Cardiac muscle cell (in vitro differentiated cells and primary cell): Measurements from ENCODE around the gene BRI3. TPM values are rescaled to one million over a fixed set of nuclear protein-coding genes. Genes with fewer than 3 reads are reported as not detected.

Source experiments
- DNase-seq, 2 donors: peaks; one replicate each; pipeline versions ENCODE4 v3.0.0 to v3.0.0-alpha.2; 2010 to 2017; ENCODE audit warnings: low read depth in 1 of 2, low spot score in 1 of 2
- H3K27ac ChIP-seq: fragments of 200-600 bp; sonication (generic); 2 replicates; pipeline ENCODE4 v1.5.1; 2016
- H3K27me3 ChIP-seq: fragments of 200-600 bp; sonication (generic); 2 replicates; pipeline ENCODE4 v1.6.0; 2016; ENCODE audit warnings: control low read depth
- H3K36me3 ChIP-seq: fragments of 200-600 bp; sonication (generic); 2 replicates; pipeline ENCODE4 v1.5.1; 2016; ENCODE audit warnings: control low read depth
- H3K4me1 ChIP-seq: fragments of 200-600 bp; sonication (generic); 2 replicates; pipeline ENCODE4 v1.8.1; 2017; ENCODE audit warnings: low read depth, mild to moderate bottlenecking, mixed run types
- H3K4me3 ChIP-seq: fragments of 200-600 bp; sonication (generic); 2 replicates; pipeline ENCODE4 v1.5.1; 2016; ENCODE audit warnings: mild to moderate bottlenecking
- H3K9me3 ChIP-seq: fragments of 200-600 bp; sonication (generic); 2 replicates; pipeline ENCODE4 v1.5.1; 2017; ENCODE audit warnings: low read depth, mild to moderate bottlenecking, control low read depth
- CTCF ChIP-seq: IDR thresholded peaks from 2 replicates; pipeline ENCODE4 v1.5.1; 2012; ENCODE audit warnings: low read depth, mild to moderate bottlenecking, low read length
- polyA plus RNA-seq: library from polyadenylated mRNA; unstranded; fragments of >200 nt; fragmentation: Nextera tagmentation; extraction: Ambion mirVana; gene quantifications from 2 replicates; pipeline ENCODE4 v1.2.1, GENCODE V29; 2016
- total RNA-seq: library from RNA; depleted of rRNA; stranded (reverse); fragments of >200 nt; gene quantifications from 2 replicates; pipeline ENCODE4 v1.2.3, GENCODE V29; 2016

BRI3 gene
- total and polyA plus RNA-seq, 2 experiments from 2014 or later = 23.0 to 50.8 TPM

DNA sequence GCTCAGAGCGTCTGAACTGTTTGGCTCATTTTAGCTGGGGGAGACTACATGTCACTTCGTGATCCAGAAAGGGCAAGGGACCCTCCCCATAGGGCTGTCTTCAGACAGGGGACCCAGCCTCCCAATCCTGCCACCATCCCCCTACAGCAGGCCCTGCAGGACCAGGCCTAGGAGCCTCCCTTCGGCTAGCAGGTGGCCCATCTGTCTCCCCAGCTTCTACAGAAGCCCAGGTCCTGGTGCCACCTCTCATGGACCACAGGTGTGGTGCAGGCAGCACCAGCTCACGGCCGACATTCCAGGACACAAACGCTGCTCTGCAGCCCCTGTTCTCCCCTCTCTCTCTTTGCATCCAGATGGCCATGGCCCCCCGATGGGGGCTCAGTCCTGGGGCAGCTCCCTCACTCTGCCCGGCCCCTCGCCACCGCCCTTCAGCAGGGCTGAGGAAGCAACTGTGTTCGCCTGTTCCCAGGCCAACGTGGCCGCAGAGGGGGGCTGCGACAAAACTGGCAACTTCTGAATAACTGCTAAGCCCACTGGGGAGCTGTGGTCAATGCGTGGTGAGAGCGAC lies 39.7 kb upstream of the BRI3 start:
- no peaks in the 10 kb centered on the region for H3K9me3 ChIP-seq
- H3K27ac ChIP-seq = no peak overlapping the region
- H3K4me3 ChIP-seq = no peak overlapping the region
- DNase-seq = no peak
- no peaks in the 10 kb centered on the region for H3K36me3 ChIP-seq
- H3K27me3 ChIP-seq = no peaks in the 10 kb centered on the region
- no peak for TF ChIP-seq CTCF
- H3K4me1 ChIP-seq = no peaks in the 10 kb centered on the region

GRCh38 chr7:98242342-98242741 lies 39.1 kb upstream of the BRI3 start:
- no peak for DNase-seq
- TF ChIP-seq CTCF = no peak

GRCh38 chr7:98242934-98243333 lies 38.6 kb upstream of the BRI3 start:
- Histone ChIP-seq H3K36me3 (no peaks in the 10 kb centered on the region), H3K9me3 (no peaks in the 10 kb centered on the region)

More at GRCh38 chr7:98242342-98242741, 39.1 kb upstream of the BRI3 start:
- Histone ChIP-seq H3K27me3 (no peaks in the 10 kb centered on the region), H3K4me1 (no peaks in the 10 kb centered on the region), H3K36me3 (no peaks in the 10 kb centered on the region), H3K4me3 (no peak overlapping the region), H3K27ac (no peak overlapping the region), H3K9me3 (no peaks in the 10 kb centered on the region)

GRCh38 chr7:98244871-98245270 lies 36.6 kb upstream of the BRI3 start:
- TF ChIP-seq CTCF = no peak
- H3K4me1 ChIP-seq = no peaks in the 10 kb centered on the region
- H3K36me3 ChIP-seq = no peaks in the 10 kb centered on the region
- H3K27me3 ChIP-seq = no peaks in the 10 kb centered on the region
- H3K4me3 ChIP-seq = no peak overlapping the region
- no peaks in the 10 kb centered on the region for H3K9me3 ChIP-seq
- DNase-seq = no peak
- H3K27ac ChIP-seq = no peak overlapping the region

More at GRCh38 chr7:98242934-98243333, 38.6 kb upstream of the BRI3 start:
- Histone ChIP-seq H3K27me3 (no peaks in the 10 kb centered on the region), H3K27ac (no peak overlapping the region), H3K4me3 (no peak overlapping the region), H3K4me1 (no peaks in the 10 kb centered on the region)
- TF ChIP-seq CTCF = no peak
- no peak for DNase-seq

DNA sequence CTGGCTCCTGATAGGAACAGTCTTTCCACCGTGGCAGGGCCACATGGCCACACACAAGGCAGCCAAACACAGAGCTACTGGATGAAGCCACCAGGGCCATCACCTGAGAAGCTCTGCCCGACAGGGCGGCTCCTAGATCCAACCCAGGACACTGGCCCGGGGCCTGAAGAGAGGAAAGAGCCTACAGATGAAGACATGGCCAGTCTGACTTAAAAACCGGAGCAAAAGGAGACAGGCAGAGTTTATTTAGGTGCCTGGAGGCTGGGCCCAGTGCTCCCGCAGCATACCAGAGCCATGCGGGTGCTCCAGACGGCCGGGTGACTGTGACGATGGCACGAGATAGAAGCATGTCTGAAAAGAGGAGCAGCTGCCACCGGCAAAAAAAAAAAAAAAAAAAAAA lies 33.3 kb upstream of the BRI3 start:
- H3K9me3 ChIP-seq = no peaks in the 10 kb centered on the region
- H3K27me3 ChIP-seq = no peaks in the 10 kb centered on the region
- no peak for TF ChIP-seq CTCF
- no peak overlapping the region for H3K4me3 ChIP-seq
- H3K27ac ChIP-seq = no peak overlapping the region
- H3K4me1 ChIP-seq = peaks cover 11% of the 10 kb centered on the region
- no peaks in the 10 kb centered on the region for H3K36me3 ChIP-seq
- no peak for DNase-seq

GRCh38 chr7:98249106-98249505 lies 32.4 kb upstream of the BRI3 start:
- Histone ChIP-seq H3K36me3 (no peaks in the 10 kb centered on the region), H3K4me3 (no peak overlapping the region), H3K9me3 (no peaks in the 10 kb centered on the region), H3K4me1 (peaks cover 11% of the 10 kb centered on the region), H3K27me3 (no peaks in the 10 kb centered on the region), H3K27ac (no peak overlapping the region)
- no peak for TF ChIP-seq CTCF
- DNase-seq = no peak
